Kidney (tissue), 14 donors: ENCODE measurements around the gene TMEM184A. TPM values are rescaled to one million over a fixed set of nuclear protein-coding genes. Genes with fewer than 3 reads are reported as not detected.

Source experiments
- DNase-seq, 5 donors: peaks; one replicate each; pipeline ENCODE4 v3.0.0-alpha.2; 2013 to 2020
- FAIRE-seq: peaks from 2 replicates; lab custom pipeline; 2012; peaks lifted over from hg19 to GRCh38; lab: Jason Lieb, UNC
- H3K27ac ChIP-seq, 2 donors: one replicate each; pipeline ENCODE4 v1.7.0; 2013; ENCODE audit warnings: low read depth in 2 of 2, low read length in 2 of 2, inconsistent platforms in 1 of 2
- H3K27me3 ChIP-seq: one replicate; pipeline ENCODE4 v1.7.1; 2013; ENCODE audit warnings: low read length, inconsistent platforms; ENCODE audit not compliant: control insufficient read depth, insufficient read depth
- H3K36me3 ChIP-seq, 3 donors: one replicate each; pipeline versions ENCODE4 v1.7.0 to v1.7.1; 2013; ENCODE audit warnings: low read length in 3 of 3, control low read depth in 1 of 3, inconsistent platforms in 1 of 3; ENCODE audit not compliant: insufficient read depth in 3 of 3, control insufficient read depth in 2 of 3
- H3K4me1 ChIP-seq, 3 donors: one replicate each; pipeline versions ENCODE4 v1.7.0 to v1.7.1; 2013; ENCODE audit warnings: low read length in 3 of 3, inconsistent platforms in 1 of 3, low read depth in 1 of 3; ENCODE audit not compliant: control insufficient read depth in 2 of 3, insufficient read depth in 2 of 3
- H3K4me3 ChIP-seq, 3 donors: one replicate each; pipeline versions ENCODE4 v1.7.0 to v1.8.1; 2013; ENCODE audit warnings: low read length in 3 of 3, control low read depth in 1 of 3, inconsistent platforms in 1 of 3
- H3K9ac ChIP-seq, 3 donors: one replicate each; pipeline versions ENCODE4 v1.7.0 to v1.7.1; 2013; ENCODE audit warnings: low read length in 3 of 3, control low read depth in 1 of 3, inconsistent platforms in 1 of 3
- H3K9me3 ChIP-seq, 3 donors: one replicate each; pipeline versions ENCODE4 v1.7.0 to v1.7.1; 2013; ENCODE audit warnings: low read length in 3 of 3, control low read depth in 1 of 3, inconsistent platforms in 1 of 3; ENCODE audit not compliant: control insufficient read depth in 2 of 3, insufficient read depth in 1 of 3
- CTCF ChIP-seq: IDR thresholded peaks from 3 replicates; pipeline ENCODE4 v1.5.1; 2012; ENCODE audit warnings: mild to moderate bottlenecking, moderate library complexity, borderline replicate concordance; ENCODE audit not compliant: insufficient read depth; ENCODE audit errors: extremely low read depth
- intact Hi-C: fragments of 100-400 bp; cut with DNase I; formaldehyde crosslinking; loops from one replicate; pipeline ENCODE4 v1.11.1; 2022
- polyA plus RNA-seq: library from polyadenylated mRNA; stranded (reverse); fragments of 350-450 nt; fragmentation: Illumina TruSeq; extraction: RNeasy Lipid Tissue Mini Kit (QIAGEN cat#74804); gene quantifications from one replicate; pipeline ENCODE4 v1.2.3, GENCODE V29; 2014; ENCODE audit warnings: low read depth, low replicate concordance; ENCODE audit not compliant: insufficient read depth
- total RNA-seq: library from RNA; stranded (reverse); fragmentation: NEBNext Ultra II Directional; extraction: Animal tissue kit (Norgen Biotek cat#: 25700); gene quantifications from one replicate; pipeline ENCODE4 v1.2.1, GENCODE V29; 2021
- donor health status: control.
- donor health status: control.
- donor health status: control.
- donor health status: control.
- donor health status: control.
- donor health status: DM: yes; HTN: yes; CAD: no.
- donor health status: Normal renal cell carcinoma (clear cell type).

Gene TMEM184A
- total and polyA plus RNA-seq, 2 donors from 2014 or later = 6.8 to 11.0 TPM

GRCh38 chr7:1494447-1494846, 61.6 kb downstream of the TMEM184A start:
- Histone ChIP-seq H3K4me1 (no peaks in the 10 kb centered on the region), H3K9me3 (no peaks in the 10 kb centered on the region), H3K9ac (no peak overlapping the region), H3K4me3 (no peak overlapping the region), H3K27me3 (no peaks in the 10 kb centered on the region), H3K36me3 (peaks cover 0 to 14% (median 12%) of the 10 kb centered on the region in 3 donors), H3K27ac (no peak overlapping the region)
- DNase-seq (no peak), FAIRE-seq (no peak)
- intact Hi-C loops = no loop called here
- no peak for TF ChIP-seq CTCF

- no peak for FAIRE-seq
- intact Hi-C loops = no loop called here
- H3K4me1 ChIP-seq = no peaks in the 10 kb centered on the region
- DNase-seq = no peak
- H3K27ac ChIP-seq = no peak overlapping the region
- H3K4me3 ChIP-seq = no peak overlapping the region
- H3K36me3 ChIP-seq = peaks cover 0 to 18% (median 14%) of the 10 kb centered on the region in 3 donors
- no peak overlapping the region for H3K9ac ChIP-seq
- TF ChIP-seq CTCF = no peak
- H3K27me3 ChIP-seq = no peaks in the 10 kb centered on the region
- H3K9me3 ChIP-seq = no peaks in the 10 kb centered on the region
These were observed 62.4 kb downstream of the TMEM184A start for GRCh38 chr7:1493571-1493970.

- DNase-seq = no peak
These were observed 62.9 kb downstream of the TMEM184A start for GRCh38 chr7:1493129-1493528.

More at GRCh38 chr7:1493129-1493528, 62.9 kb downstream of the TMEM184A start:
- Histone ChIP-seq H3K9ac (no peak overlapping the region), H3K9me3 (no peaks in the 10 kb centered on the region), H3K27me3 (no peaks in the 10 kb centered on the region), H3K36me3 (peaks cover 0 to 20% (median 14%) of the 10 kb centered on the region in 3 donors), H3K27ac (no peak overlapping the region), H3K4me1 (no peaks in the 10 kb centered on the region), H3K4me3 (no peak overlapping the region)
- FAIRE-seq = no peak
- no peak for TF ChIP-seq CTCF
- intact Hi-C loops = no loop called here
